GM21723 (cell line): Measurements from ENCODE around the gene ESPNL.

Experiments used
- ATAC-seq: cut with Tn5 transposase; IDR thresholded peaks from one replicate; pipeline ENCODE4 v1.9.1; 2021; ENCODE audit warnings: mild to moderate bottlenecking, moderate library complexity; ENCODE audit not compliant: unreplicated experiment

ESPNL gene

GRCh38 chr2:238140040-238140439 lies 39.9 kb downstream of the ESPNL start:
- no peak for ATAC-seq

- no peak for ATAC-seq
Measured at GRCh38 chr2:238140721-238141540, 40.8 kb downstream of the ESPNL start.

GRCh38 chr2:238141541-238142318 lies 41.6 kb downstream of the ESPNL start:
- no peak for ATAC-seq

GRCh38 chr2:238142382-238143205 lies 42.5 kb downstream of the ESPNL start:
- ATAC-seq: no peak

GRCh38 chr2:238143239-238143951 lies 43.3 kb downstream of the ESPNL start:
- ATAC-seq: no peak

GRCh38 chr2:238144262-238144661 lies 44.1 kb downstream of the ESPNL start:
- no peak for ATAC-seq

- no peak for ATAC-seq
Measured at GRCh38 chr2:238145046-238145445, 44.9 kb downstream of the ESPNL start.

GRCh38 chr2:238145851-238146250 lies 45.7 kb downstream of the ESPNL start:
- ATAC-seq: no peak

GRCh38 chr2:238146884-238147544 lies 46.9 kb downstream of the ESPNL start:
- no peak for ATAC-seq

GRCh38 chr2:238148981-238149380 lies 48.8 kb downstream of the ESPNL start:
- ATAC-seq: no peak

- no peak for ATAC-seq
Measured at GRCh38 chr2:238149841-238150572, 49.9 kb downstream of the ESPNL start.

- no peak for ATAC-seq
Measured at GRCh38 chr2:238150686-238151085, 50.5 kb downstream of the ESPNL start.

- no peak for ATAC-seq
Measured at GRCh38 chr2:238151205-238151604, 51.1 kb downstream of the ESPNL start.

- no peak for ATAC-seq
Measured at GRCh38 chr2:238151628-238152235, 51.6 kb downstream of the ESPNL start.

- no peak for ATAC-seq
Measured at GRCh38 chr2:238152771-238153688, 52.9 kb downstream of the ESPNL start.

GRCh38 chr2:238154570-238154969 lies 54.4 kb downstream of the ESPNL start:
- no peak for ATAC-seq

- ATAC-seq: no peak
Measured at GRCh38 chr2:238155051-238155760, 55.1 kb downstream of the ESPNL start.
